Activated gamma-delta T cell treated with anti-CD3 and anti-CD28 coated beads, Interleukin-2, amount 50 U/mL, for 16 hours (primary cell): ENCODE data around the gene CHRNA9.
"Not testable (repeated sequence)": the region's sequence is repeated elsewhere in the genome, so short reads cannot be mapped to it uniquely, and the experiment has no call there.

Experiments used
- DNase-seq: peaks from one replicate; pipeline ENCODE4 v3.0.0-alpha.2; 2020; ENCODE audit warnings: low read depth

The CHRNA9 gene

DNA sequence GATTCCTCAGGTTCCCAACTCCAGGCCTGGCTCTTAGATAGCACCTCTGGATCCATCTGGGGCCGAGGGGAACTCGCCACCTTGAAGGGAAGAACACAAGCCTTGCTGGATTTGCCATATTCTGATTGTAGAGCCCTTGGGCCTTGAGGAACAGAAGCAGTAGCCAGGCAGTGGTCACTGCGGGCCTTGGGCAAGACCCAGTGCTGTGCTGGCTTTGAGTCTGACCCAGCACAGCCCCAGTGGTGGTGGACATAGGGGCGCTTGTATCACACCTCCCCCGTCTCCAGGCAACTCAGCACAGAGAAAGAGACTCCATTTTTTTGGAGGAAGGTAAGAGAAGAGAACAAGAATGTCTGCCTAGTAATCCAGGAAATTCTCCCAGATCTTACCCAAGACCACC is 45.5 kb downstream of the CHRNA9 start:
- DNase-seq, result no peak

DNA sequence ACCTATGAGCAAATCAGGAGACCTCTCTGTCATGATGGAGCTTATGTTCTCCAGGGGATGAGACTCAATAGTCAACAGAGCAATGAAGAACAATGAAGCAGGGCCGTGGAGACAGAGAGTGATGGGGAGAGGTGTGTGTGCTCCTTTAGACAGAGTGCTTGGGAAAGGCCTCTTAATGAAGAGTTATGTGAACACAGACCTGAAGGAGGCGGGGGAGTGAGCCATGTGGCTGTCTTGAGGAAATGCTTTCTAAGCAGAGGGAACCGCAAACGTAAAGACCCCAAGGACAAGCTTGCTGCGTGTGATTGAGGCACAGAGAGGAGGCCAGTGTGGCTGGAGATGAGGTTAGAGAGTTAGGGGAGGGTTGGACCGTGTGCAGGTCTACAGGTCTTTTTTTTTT is 53.1 kb downstream of the CHRNA9 start:
- no peak for DNase-seq

DNA sequence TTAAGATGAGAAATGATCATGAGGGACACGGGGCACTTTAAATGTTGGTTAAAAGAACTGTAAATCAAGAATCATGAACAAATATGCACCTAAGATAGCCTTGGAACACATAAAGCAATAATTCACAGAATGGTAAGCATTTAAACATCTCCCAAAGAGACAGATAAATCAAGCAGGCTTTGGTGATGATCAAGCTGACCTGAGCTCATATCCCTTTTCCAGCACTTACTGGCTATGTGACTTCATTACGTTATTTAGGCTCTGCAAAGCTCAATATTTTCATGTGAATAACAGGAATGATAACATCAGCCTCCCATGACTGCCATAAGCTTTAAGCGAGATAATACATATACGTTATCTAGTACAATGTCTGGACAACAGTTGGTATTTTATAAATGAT is 54.9 kb downstream of the CHRNA9 start:
- no peak for DNase-seq

DNA sequence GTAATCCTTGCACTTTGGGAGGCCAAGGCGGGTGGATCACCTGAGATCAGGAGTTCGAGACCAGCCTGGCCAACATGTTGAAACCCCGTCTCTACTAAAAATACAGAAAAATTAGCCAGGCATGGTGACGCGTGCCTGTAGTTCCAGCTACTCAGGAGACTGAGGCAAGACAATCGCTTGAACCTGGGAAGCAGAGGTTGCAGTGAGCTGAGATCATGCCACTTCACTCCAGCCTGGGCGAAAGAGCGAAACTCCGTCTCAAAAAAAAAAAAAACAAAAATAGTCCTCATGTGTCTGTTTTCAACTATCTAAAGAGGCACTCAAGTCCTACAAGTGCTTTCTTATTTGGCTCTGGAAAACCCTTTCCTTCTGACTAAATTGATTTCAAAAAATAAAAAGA is 57.1 kb downstream of the CHRNA9 start:
- not testable (repeated sequence) for DNase-seq

DNA sequence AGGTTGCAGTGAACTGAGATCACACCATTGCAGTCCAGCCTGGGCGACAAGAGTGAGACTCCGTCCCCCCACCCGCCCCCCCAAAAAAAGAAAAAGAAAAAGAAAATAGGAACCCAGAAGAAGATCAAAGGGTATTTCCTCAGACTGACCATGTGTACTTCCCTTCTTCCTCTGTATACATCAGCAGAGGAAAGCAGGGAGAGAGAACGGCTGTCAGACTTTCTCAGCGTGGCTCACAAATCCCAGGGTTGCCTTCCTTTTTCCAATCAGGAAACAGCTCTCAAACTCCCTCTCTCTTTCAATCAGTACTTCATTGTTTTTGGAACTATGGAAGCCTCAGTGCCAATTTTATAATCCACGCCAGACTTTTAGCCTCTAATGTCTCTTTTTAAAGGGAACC is 59.1 kb downstream of the CHRNA9 start:
- no peak for DNase-seq

DNA sequence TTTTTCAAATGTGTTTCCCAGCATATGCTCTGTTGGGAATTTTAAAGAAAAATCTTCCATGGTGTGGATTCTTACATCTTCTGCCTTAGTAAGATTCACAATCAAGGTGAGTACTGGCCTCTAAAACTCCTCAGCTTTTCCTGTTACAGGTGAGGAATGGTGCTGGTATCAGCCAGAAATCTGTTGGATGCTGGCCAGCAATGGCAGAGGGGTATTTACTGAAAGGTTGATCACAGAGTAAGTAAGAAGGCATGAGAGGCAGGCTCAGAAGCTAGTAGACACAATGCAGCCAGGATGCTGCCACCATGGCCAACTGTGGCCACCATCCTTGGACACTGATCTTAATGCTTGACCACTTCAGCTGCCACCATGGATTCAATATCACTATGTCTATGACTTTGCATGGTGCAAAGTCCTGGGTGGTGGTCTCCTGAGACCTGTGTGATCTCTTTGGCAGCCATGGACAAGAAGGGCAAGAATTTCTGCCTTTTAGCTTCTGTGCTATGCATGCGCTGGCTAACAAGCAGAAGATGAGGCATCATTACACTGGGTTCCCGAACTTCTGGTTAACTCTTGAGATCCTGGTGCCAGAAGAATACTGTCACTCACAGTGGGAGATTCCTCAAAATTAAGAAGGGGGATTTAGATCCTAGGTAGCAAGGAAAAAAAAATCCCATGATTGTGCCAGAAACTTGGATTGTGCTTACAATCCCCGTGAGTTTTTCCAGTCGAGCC is 60.2 kb downstream of the CHRNA9 start:
- DNase-seq, result no peak

DNA sequence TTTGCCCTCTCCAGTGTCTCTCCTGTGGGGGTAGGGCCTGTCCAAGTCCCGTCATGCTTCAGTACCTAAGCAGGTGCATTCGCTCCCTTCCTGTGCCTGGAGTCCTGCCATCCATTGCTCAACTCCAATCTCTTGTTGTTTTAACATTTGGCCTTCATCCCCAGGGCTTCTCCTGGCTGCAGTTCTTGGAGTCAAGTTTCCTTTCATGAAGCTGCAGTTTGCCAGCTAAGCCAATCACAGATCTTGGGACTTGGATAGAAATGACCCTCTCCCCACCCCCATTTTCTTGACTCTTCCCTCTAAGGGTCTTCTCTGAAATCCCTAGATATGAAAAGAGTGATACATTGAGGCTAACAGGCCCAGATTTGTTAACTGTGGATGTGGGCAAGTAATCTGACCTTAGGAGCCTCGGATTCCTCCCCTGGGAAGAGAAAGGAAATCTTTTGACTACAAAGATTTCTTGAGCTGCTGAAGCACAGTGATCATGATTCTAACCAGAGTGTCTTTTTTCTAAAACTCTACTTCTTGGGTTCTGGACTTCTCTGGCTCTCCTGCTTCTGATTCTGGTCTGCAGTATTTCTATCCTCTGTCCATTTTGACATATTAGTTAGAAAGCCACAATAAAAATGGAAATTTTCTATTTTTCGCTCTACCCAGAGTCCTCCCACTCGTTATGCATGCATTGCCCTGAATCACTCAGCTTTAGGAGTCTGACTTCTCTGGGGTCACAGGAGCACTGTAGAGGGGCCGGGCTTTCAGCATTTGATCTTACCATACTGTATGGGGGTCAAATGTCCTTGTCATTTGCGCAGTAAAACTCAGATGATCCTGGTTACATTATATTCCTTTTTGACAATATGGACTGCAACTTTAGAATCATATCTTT is 61.0 kb downstream of the CHRNA9 start:
- DNase-seq, result no peak

DNA sequence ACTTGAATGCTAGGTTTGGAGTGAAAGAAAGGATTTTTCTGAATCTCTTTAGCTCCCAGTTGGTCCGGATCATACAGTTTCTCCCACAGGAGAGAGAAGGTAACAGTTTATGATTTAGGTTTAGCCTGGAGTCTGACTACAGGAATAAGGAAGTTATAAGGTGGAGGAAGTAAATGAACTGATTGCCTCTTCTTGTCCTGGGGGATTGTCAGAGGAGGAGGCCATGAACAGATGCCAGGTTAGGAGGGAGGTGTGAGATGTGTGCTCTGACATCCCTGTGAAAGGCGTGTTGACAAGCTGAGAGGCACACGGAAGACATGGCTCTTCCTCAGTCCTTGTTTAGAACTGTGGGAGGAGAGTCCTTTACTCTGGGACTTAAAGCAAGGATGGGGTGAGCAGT is 64.4 kb downstream of the CHRNA9 start:
- no peak for DNase-seq

DNA sequence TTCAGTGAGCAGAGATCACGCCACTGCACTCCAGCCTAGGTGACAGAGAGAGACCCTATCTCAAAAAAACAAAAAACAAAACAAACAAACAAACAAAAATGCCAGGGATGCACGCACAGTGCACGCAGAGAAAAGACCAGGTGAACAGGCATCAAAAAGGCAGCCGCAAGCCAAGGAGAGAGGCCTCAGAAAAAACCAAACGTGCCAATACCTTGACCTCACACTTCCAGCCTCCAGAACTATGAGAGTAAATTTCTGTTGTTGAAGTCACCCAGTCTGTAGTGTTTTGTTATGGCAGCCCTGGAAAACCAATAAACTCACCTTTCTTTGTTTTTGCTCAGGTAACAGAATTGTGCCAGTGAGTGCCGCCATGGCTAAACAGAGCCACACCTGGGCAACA is 66.0 kb downstream of the CHRNA9 start:
- DNase-seq, result no peak

DNA sequence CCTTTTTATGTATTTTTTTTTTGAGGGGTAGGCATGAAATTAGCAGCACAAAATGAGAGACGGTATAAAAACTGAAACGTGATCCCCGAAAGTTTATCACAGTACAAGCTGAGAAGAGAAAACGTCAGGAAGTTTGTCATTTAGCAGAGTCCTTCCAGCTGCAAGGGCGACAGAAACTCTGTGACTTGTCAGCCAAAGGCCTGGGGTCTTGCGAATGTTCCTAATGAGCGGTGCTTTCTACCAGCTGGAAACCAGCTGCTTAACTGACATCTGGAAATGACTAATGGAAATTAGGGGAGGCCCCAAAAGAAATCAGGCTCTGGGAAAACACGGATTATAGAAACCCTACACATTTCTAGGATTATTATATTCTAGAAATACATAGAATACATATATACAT is 66.5 kb downstream of the CHRNA9 start:
- no peak for DNase-seq

DNA sequence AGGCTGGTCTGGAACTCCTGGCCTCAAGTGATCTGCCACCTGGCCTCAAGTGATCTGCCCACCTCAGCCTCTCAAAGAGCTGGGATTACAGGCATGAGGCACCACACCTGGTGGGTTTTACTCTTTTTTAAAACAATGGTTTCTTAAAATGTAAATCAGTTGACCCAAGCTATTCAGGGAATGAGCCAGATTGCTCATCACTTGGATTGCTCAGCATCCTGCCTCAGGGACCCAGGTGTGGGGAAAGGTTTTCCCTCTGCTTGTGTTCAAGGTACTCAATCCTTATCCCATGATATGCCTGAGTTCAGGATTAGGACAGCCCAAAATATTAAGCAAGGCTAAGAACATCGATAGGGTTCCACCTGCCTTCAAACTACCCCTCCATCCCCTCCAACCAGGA is 67.4 kb downstream of the CHRNA9 start:
- DNase-seq, result no peak

DNA sequence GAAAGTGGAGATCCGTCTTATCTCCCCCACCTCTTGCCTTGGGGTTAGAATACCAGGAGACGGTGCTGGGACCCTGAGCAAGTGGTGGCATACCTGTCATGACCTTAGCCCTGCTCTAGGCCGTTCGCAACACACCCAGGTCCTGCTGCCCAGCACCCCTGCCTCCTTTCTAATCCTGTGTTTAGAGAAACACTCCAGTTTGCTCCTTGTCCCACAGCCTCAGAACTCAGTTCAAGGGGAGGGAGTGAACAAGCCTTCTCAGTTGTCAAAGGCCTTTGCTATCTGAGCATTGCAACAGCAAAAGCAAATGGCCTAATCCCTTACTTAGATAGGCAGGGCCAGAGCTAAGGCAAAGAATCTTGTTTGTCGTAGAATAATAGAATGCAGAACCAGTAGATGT is 67.9 kb downstream of the CHRNA9 start:
- DNase-seq, result no peak
